Activated CD4-positive, alpha-beta T cell treated with anti-CD3 and anti-CD28 coated beads, Interleukin-2, amount 50 U/mL, for 24 hours (primary cell): ENCODE data around the gene PPT2.
"Not testable (repeated sequence)": the region's sequence is repeated elsewhere in the genome, so short reads cannot be mapped to it uniquely, and the experiment has no call there.

Experiments used
- DNase-seq, 2 donors: peaks; one replicate each; pipeline ENCODE4 v3.0.0-alpha.2; 2020; ENCODE audit warnings: low read depth in 1 of 2, low spot score in 1 of 2

PPT2 gene

DNA sequence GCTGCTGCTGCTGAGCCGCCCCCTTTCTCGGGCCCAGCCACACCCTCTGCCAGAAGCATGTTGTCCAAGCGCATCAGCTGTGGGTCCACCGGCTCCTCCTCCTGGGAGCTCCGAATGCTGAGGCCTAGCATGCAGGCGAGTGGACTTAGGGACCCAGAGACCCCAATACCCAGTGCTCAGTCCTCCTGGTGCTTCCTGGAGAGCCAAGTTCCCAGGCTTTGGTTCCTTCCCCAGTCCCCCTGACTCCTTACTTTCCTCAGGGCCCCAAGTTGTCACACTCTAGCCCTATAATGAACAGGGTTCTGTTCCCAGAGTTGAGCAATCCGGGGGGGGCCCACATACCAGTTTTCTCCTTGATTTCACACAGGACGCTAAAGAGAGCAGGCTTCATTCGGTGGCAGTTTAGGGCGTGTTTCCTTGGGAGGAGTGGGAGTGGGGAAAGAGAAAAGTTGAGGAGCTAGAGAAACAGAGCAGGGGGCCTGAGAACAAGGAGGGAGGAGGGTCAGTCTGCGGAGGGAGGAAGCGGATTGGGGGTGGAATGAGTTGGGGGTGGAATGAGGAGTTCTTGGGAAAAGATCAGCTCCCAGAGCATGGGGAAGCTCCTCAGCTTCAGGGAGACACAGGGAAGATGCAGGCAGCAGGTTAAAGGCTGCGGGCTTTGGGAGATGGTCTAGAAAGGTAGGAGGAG is 34.6 kb downstream of the PPT2 start:
- no peak for DNase-seq

- DNase-seq = no peak
These were observed 35.3 kb downstream of the PPT2 start for GRCh38 chr6:32189069-32189741.

GRCh38 chr6:32189742-32190053 is 35.8 kb downstream of the PPT2 start:
- DNase-seq = no peak

GRCh38 chr6:32190054-32190851 is 36.3 kb downstream of the PPT2 start, which contains the start of gene PBX2:
Gene PBX2, minus strand, starts transcription at chr6:32190202. Its CDS starts 287 bp downstream, at chr6:32189915.
- DNase-seq = peak; percentile 49 to 82

GRCh38 chr6:32190911-32191677 is 37.2 kb downstream of the PPT2 start:
- no peak for DNase-seq

DNA sequence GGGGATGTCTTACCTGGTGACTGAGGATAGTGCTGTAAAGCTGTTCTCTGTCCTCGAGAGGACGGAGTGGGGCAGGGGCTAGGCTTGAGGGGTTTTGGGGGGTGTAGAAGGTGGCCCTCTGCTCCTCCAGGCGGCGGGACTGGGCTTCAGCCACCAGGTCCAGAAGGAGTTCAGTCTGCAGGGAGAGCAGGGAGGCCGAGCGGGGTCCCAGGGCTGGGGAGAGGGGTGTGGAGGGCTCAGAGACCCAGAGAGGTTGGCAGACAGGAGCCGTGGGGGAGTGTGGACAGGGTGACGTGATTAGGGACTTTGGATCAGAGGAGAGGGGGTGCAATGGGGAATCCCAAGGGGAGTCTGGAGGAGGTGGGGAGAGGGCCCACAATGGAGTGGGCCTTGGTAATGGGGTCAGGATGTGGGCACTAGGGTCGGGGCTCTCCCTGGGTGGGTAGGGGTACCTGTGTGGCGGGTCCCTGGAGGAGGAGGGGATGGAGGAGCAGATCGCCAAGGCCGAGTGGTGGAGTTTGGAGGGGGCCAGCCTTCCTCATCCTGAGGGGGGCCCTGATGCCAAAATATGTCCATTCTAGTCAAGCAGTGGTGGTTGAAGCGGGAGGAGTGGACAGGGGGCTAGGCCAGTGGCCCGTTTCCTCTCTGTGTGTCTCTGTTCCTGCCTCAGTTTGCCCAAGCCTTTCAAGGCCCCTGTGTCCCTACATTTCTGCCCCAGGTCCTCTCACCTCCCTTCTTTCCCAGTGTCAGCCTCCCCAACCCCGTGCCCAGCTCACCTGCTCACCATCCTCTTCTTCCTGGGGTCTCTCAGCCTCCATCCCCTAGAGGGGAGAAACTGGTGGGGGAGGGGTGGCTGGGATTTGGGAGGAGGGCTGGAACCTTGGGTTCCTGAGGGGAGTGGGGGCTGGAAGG is 38.0 kb downstream of the PPT2 start:
- no peak for DNase-seq

- no peak for DNase-seq
These were observed 38.7 kb downstream of the PPT2 start, which contains the start of gene GPSM3 for GRCh38 chr6:32192608-32193039. Gene GPSM3, minus strand, starts transcription at chr6:32192643. Its CDS starts 130 bp downstream, at chr6:32192513.

DNA sequence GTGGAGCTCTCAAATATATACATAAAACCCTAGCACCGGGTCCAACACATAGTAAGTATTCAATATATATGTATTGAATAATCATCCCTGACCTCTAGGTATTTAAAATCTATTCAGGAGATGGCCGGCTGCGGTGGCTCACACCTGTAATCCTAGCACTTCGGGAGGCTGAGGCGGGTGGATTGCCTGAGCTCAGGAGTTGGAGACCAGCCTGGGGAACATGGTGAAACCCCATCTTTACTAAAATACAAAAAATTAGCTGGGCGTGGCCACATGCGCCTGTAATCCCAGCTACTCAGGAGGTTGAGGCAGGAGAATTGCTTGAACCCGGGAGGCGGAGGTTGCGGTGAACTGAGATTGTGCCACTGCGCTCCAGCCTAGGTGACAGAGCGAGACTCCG is 39.2 kb downstream of the PPT2 start:
- DNase-seq = not testable (repeated sequence)

DNA sequence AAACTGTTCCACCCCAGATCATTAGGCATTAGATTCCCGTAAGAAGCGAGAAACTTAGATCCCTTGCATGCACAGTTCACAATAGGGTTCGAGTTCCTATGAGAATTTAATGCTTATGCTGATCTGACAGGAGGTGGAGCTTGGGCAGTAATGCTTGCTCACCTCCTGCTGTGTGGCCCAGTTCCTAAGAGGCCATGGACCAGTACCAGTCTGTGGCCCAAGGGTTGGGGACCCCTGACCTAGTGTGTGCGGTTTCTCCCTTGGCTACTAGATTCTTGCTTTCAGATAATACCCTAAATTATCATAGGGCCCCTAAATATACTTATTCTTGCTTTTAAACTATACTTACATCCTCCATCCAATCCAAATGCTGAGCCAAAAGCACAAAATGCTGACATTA is 40.4 kb downstream of the PPT2 start:
- DNase-seq = no peak

DNA sequence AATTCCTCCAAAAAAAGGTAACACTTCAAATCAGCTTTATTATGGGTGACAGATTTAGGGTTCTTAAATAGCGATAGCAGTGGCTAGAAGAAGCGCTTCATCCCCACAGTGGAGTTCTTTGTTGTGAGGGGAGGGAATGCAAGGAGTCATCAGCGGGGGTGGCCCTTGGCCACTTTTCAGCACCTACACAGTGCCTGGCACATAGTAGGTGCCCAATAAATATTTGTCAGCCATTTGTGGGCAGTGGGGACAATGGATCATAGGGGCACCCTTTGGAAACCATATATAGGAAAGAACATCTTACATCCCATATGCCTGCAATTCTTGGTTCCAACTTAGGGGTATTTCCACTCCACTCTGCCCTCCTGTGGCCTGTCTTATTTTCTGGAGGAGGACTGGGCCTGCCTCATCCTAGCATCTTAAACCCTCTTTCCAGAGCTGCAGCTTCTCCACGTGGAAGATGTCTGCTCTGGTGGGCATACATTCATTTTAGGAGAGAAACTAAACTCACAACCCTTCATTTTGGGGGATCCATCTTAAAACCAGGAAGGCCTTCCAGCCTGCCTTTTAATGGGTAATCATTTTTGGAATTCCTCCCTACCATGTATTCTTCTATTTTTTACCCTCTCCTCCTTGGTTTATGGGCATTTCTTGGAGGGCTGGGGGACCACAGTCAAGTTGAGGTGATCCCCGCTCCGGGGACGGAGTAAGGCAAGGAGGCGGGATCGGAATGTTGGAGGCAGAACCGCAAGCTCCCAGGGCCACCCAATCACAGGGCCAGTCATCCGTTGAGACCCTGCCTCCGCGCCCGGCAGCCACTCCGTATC is 41.1 kb downstream of the PPT2 start:
- DNase-seq = no peak

- DNase-seq = peak; percentile 99 to 100
These were observed 41.6 kb downstream of the PPT2 start for GRCh38 chr6:32195652-32195901.

- no peak for DNase-seq
These were observed 42.2 kb downstream of the PPT2 start for GRCh38 chr6:32195902-32196681.

GRCh38 chr6:32196682-32197616 is 43.0 kb downstream of the PPT2 start:
- DNase-seq = no peak

GRCh38 chr6:32198345-32198696 is 44.4 kb downstream of the PPT2 start:
- no peak for DNase-seq

DNA sequence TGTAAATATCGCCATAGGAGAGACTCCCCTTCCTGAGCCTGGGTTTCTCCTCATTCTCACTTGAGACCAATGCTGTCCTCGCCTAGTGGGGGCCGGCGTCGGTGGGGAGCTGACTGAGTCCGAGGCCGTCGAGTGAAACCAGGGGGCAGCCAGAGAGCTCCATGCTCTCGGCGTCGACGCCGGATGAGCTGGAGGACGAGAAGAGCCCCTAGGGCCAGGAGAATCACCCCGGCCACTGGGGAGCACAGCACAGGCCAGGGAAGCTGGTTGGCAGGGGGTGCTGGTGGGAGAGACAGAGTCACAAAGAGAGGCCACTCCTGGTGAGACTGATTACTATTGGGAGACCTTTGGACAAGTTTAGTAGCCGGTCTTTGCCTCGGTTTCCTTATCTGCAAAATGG is 44.9 kb downstream of the PPT2 start:
- DNase-seq = no peak

DNA sequence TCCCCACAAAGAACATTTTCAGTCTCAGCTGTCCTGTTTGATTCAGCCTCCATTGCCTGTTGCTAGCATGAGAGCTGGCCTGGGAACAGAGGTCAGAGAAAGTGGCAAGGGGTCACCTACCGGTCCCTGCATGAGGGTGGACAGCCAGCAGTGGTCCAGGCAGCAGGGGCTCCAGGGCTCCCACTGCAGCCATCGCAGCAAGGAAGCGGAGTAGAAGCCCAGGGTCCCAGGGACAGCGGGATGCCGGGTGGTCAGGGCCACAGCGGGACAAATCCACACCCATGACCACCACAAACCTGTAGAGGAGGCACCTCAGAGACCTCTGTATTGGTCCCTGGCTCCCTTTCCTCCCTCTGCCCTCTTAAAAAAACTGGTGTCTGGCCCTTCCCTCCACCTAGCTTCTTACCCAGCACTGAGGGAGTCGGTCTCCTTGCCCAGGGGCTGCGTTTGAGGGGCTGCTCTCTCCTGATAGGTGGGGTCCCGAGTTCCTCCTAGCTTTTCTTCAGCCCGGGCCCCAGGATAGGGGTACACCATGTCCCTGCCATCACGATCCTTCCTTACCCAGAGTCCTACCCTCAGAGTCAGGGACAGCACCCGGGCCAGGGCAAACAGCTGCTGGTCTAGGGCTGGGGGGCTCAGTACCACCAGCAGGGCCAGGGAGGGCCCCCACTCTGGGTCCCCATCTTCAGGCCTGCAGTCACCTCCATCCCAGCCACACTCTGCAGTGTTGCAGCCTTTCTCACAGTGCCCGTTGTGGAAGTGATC is 47.0 kb downstream of the PPT2 start:
- DNase-seq = no peak

DNA sequence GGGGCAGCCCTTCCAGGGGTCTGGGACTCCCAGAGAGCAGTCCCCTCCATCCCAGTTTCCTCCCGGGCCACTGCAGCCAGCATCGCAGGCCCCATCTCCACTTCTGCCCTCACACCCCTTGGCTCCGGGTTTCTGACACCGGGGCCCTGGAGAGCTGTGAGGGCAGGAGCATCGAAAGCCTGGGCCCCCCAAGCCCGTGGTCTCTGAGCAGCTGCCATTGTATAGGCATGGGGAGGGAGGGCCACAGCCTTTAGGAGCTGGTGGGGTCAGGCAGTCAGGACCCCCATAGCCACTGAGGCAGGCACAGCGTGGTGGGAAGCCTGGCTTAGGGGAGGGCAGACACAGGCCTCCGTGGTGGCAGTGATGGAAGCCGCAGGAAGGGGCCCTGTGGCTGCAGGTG is 48.2 kb downstream of the PPT2 start:
- no peak for DNase-seq
